ENCODE measurements around the gene PRSS37. TPM values are rescaled to one million over a fixed set of nuclear protein-coding genes. Genes with fewer than 3 reads are reported as not detected.
"Not testable (repeated sequence)": the region's sequence is repeated elsewhere in the genome, so short reads cannot be mapped to it uniquely, and the experiment has no call there.

The PRSS37 gene
- total and polyA plus RNA-seq, 2 donors (not counting 1 experiment from before 2014, with no cell fraction given): not detected

DNA sequence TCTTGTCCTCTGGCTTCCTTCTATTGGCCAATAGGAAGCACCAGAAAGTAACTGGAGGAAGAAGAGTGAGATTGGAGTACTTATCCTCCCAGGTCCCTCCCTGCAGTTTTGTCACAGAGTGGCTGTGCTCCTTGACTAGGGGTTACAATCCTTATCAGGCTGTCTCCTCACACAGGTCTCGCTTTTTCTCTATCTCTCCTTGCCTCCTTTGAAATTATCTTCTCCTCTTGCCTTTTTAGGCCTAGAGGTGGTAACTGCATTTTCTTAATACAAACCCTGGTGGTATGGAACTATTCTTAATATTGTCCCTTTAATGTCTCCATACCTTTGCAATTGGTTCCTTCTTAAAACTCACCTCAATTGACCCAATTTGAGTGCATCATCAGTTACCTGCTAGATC is 2.7 kb downstream of the PRSS37 start:
- H3K4me2 ChIP-seq (replicated peaks; ENCODE audit: low read depth, low read length, poor library complexity, severe bottlenecking): no peak overlapping the region
- H3K4me3 ChIP-seq (ENCODE audit: control extremely low read depth in 1 of 5, extremely low read depth in 1 of 5, insufficient read depth in 1 of 5, low read depth in 2 of 5, low read length in 4 of 5): no peak overlapping the region
- DNase-seq (no peak), ATAC-seq (ENCODE audit: low read depth) (no peak)
- POLR2A ChIA-PET: no interaction called here
- no peaks in the 10 kb centered on the region for H3K4me1 ChIP-seq (ENCODE audit: control insufficient read depth in 2 of 2, insufficient read depth in 2 of 2, low read length in 2 of 2)
- H2AFZ ChIP-seq (ENCODE audit: insufficient read depth, low read depth, low read length, poor library complexity, severe bottlenecking): no peak overlapping the region
- no peaks in the 10 kb centered on the region for H3K4me1 Mint-ChIP-seq
- H3K9me3 Mint-ChIP-seq (ENCODE audit: insufficient read depth): no peaks in the 10 kb centered on the region
- WGBS (ENCODE audit: insufficient coverage): no CpG with 5 or more reads among the region's 1 CpG
- no peak overlapping the region for H3K4me3 Mint-ChIP-seq
- intact Hi-C loops (cut with micrococcal nuclease): no loop called here
- H3K27ac Mint-ChIP-seq: no peak overlapping the region
- no peaks in the 10 kb centered on the region for H3K27me3 Mint-ChIP-seq
- no peak overlapping the region for H3K27ac ChIP-seq (ENCODE audit: low read length in 2 of 2)
- TF ChIP-seq, protein P1, sequence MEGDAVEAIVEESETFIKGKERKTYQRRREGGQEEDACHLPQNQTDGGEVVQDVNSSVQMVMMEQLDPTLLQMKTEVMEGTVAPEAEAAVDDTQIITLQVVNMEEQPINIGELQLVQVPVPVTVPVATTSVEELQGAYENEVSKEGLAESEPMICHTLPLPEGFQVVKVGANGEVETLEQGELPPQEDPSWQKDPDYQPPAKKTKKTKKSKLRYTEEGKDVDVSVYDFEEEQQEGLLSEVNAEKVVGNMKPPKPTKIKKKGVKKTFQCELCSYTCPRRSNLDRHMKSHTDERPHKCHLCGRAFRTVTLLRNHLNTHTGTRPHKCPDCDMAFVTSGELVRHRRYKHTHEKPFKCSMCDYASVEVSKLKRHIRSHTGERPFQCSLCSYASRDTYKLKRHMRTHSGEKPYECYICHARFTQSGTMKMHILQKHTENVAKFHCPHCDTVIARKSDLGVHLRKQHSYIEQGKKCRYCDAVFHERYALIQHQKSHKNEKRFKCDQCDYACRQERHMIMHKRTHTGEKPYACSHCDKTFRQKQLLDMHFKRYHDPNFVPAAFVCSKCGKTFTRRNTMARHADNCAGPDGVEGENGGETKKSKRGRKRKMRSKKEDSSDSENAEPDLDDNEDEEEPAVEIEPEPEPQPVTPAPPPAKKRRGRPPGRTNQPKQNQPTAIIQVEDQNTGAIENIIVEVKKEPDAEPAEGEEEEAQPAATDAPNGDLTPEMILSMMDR (IDR thresholded peaks at IDR 0.05): no peak
- no peak for TF ChIP-seq EZH2 (IDR thresholded peaks at IDR 0.05; ENCODE audit: borderline replicate concordance, insufficient read depth, low read depth, low read length, poor library complexity, severe bottlenecking)
- H3K36me3 ChIP-seq (replicated peaks in 1 of 2; ENCODE audit: control extremely low read depth in 1 of 2, control insufficient read depth in 1 of 2, extremely low read depth in 1 of 2, insufficient read depth in 2 of 2, low read length in 1 of 2): no peaks in the 10 kb centered on the region
- no peaks in the 10 kb centered on the region for H3K27me3 ChIP-seq (replicated peaks in 1 of 4; ENCODE audit: control extremely low read depth in 1 of 4, control insufficient read depth in 3 of 4, insufficient read depth in 4 of 4, low read length in 3 of 4)
- H4K20me1 ChIP-seq (ENCODE audit: control insufficient read depth, insufficient read depth, low read length, poor library complexity, severe bottlenecking): no peaks in the 10 kb centered on the region
- no peak overlapping the region for H3K9ac ChIP-seq (ENCODE audit: low read length)
- CTCF ChIA-PET: no interaction called here
- no peaks in the 10 kb centered on the region for H3K9me3 ChIP-seq (ENCODE audit: control extremely low read depth in 1 of 3, control insufficient read depth in 2 of 3, insufficient read depth in 1 of 3, low read length in 2 of 3)
- H3K79me2 ChIP-seq (ENCODE audit: control insufficient read depth, insufficient read depth, low read length): no peaks in the 10 kb centered on the region

DNA sequence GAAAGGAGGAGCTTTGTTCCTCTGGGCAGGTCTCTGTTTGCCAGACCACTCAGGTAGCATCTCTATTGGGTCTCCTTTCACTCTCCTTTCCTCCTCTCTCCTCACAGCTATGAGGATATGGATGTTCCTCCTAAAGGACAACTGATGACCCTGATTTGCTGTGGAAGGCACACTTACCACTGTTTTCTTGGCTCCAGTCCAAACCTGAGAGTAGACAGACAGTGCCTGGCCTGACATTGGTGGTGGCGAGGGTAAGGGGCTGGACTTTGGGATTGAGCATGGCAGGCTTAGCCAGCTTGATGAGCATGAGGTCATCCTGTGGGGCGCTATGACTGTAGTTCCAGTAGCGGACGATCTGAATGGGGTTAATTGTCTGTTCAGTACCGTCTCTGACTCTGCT is 3.6 kb downstream of the PRSS37 start:
- no peaks in the 10 kb centered on the region for H3K27me3 ChIP-seq (replicated peaks in 1 of 4; ENCODE audit: control extremely low read depth in 1 of 4, control insufficient read depth in 3 of 4, insufficient read depth in 4 of 4, low read length in 3 of 4)
- ChIA-PET CTCF (no interaction called here), POLR2A (no interaction called here)
- no peak overlapping the region for H3K27ac Mint-ChIP-seq
- ATAC-seq (ENCODE audit: low read depth) (no peak), DNase-seq (no peak)
- H3K9ac ChIP-seq (ENCODE audit: low read length): no peak overlapping the region
- no peaks in the 10 kb centered on the region for H3K36me3 ChIP-seq (replicated peaks in 1 of 2; ENCODE audit: control extremely low read depth in 1 of 2, control insufficient read depth in 1 of 2, extremely low read depth in 1 of 2, insufficient read depth in 2 of 2, low read length in 1 of 2)
- H3K4me1 Mint-ChIP-seq: no peaks in the 10 kb centered on the region
- H3K9me3 Mint-ChIP-seq (ENCODE audit: insufficient read depth): no peaks in the 10 kb centered on the region
- WGBS (ENCODE audit: insufficient coverage): 100% methylated on average over 1 of the region's 5 CpGs
- H3K27ac ChIP-seq (ENCODE audit: low read length in 2 of 2): no peak overlapping the region
- no peak overlapping the region for H3K4me3 ChIP-seq (ENCODE audit: control extremely low read depth in 1 of 5, extremely low read depth in 1 of 5, insufficient read depth in 1 of 5, low read depth in 2 of 5, low read length in 4 of 5)
- H3K9me3 ChIP-seq (ENCODE audit: control extremely low read depth in 1 of 3, control insufficient read depth in 2 of 3, insufficient read depth in 1 of 3, low read length in 2 of 3): no peaks in the 10 kb centered on the region
- H4K20me1 ChIP-seq (ENCODE audit: control insufficient read depth, insufficient read depth, low read length, poor library complexity, severe bottlenecking): no peaks in the 10 kb centered on the region
- H3K4me2 ChIP-seq (replicated peaks; ENCODE audit: low read depth, low read length, poor library complexity, severe bottlenecking): no peak overlapping the region
- TF ChIP-seq, protein P1 (IDR thresholded peaks at IDR 0.05): no peak
- TF ChIP-seq EZH2 (IDR thresholded peaks at IDR 0.05; ENCODE audit: borderline replicate concordance, insufficient read depth, low read depth, low read length, poor library complexity, severe bottlenecking): no peak
- intact Hi-C loops (cut with micrococcal nuclease): no loop called here
- H3K4me1 ChIP-seq (ENCODE audit: control insufficient read depth in 2 of 2, insufficient read depth in 2 of 2, low read length in 2 of 2): no peaks in the 10 kb centered on the region
- peaks cover 3% of the 10 kb centered on the region for H3K27me3 Mint-ChIP-seq
- no peak overlapping the region for H2AFZ ChIP-seq (ENCODE audit: insufficient read depth, low read depth, low read length, poor library complexity, severe bottlenecking)
- no peak overlapping the region for H3K4me3 Mint-ChIP-seq
- no peaks in the 10 kb centered on the region for H3K79me2 ChIP-seq (ENCODE audit: control insufficient read depth, insufficient read depth, low read length)

DNA sequence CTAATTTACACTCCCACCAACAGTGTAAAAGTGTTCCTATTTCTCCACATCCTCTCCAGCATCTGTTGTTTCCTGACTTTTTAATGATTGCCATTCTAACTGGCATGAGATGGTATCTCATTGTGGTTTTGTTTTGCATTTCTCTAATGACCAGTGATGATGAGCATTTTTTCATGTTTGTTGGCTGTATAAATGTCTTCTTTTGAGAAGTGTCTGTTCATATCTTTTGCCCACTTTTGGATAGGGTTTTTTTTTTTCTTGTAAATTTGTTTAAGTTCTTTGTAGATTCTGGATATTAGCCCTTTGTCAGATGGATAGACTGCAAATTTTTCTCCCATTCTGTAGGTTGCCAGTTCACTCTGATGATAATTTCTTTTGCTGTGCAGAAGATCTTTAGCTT is 18.9 kb downstream of the PRSS37 start:
- H3K27me3 Mint-ChIP-seq; intact Hi-C loops (cut with micrococcal nuclease); H3K27ac ChIP-seq (ENCODE audit: low read length in 2 of 2); ATAC-seq (ENCODE audit: low read depth); DNase-seq; H3K9ac ChIP-seq (ENCODE audit: low read length); H3K4me1 Mint-ChIP-seq; H3K36me3 ChIP-seq (replicated peaks in 1 of 2; ENCODE audit: control extremely low read depth in 1 of 2, control insufficient read depth in 1 of 2, extremely low read depth in 1 of 2, insufficient read depth in 2 of 2, low read length in 1 of 2); H3K4me1 ChIP-seq (ENCODE audit: control insufficient read depth in 2 of 2, insufficient read depth in 2 of 2, low read length in 2 of 2); H3K27ac Mint-ChIP-seq; H3K4me2 ChIP-seq (replicated peaks; ENCODE audit: low read depth, low read length, poor library complexity, severe bottlenecking); H4K20me1 ChIP-seq (ENCODE audit: control insufficient read depth, insufficient read depth, low read length, poor library complexity, severe bottlenecking); H3K79me2 ChIP-seq (ENCODE audit: control insufficient read depth, insufficient read depth, low read length); H3K4me3 ChIP-seq (ENCODE audit: control extremely low read depth in 1 of 5, extremely low read depth in 1 of 5, insufficient read depth in 1 of 5, low read depth in 2 of 5, low read length in 4 of 5); POLR2A ChIA-PET; H2AFZ ChIP-seq (ENCODE audit: insufficient read depth, low read depth, low read length, poor library complexity, severe bottlenecking); H3K4me3 Mint-ChIP-seq; H3K27me3 ChIP-seq (replicated peaks in 1 of 4; ENCODE audit: control extremely low read depth in 1 of 4, control insufficient read depth in 3 of 4, insufficient read depth in 4 of 4, low read length in 3 of 4): not testable (repeated sequence)
- peaks cover 2 to 13% (median 6%) of the 10 kb centered on the region in 3 donors for H3K9me3 ChIP-seq (ENCODE audit: control extremely low read depth in 1 of 3, control insufficient read depth in 2 of 3, insufficient read depth in 1 of 3, low read length in 2 of 3)
- CTCF ChIA-PET: interaction anchor here (1.2 kb wide), 1 partner anchor 37 kb away, joined by 3 read pairs; no protein-coding TSS in a partner anchor
- peaks cover 16% of the 10 kb centered on the region for H3K9me3 Mint-ChIP-seq (ENCODE audit: insufficient read depth)

Data from B cell (primary cell).